SU-DHL-6 (cell line): ENCODE data around the gene SYNE4.
A peak's percentile ranks its signal among the peaks of the same experiment; 100 is the strongest.
"Not testable (repeated sequence)": the region's sequence is repeated elsewhere in the genome, so short reads cannot be mapped to it uniquely, and the experiment has no call there.

Experiments
- H2AFZ ChIP-seq: fragments of 200-600 bp; sonication (generic); 2 replicates; pipeline ENCODE4 v1.6.1; 2014; ENCODE audit warnings: low read depth, mild to moderate bottlenecking, moderate library complexity, mixed read lengths, antibody characterized with exemption, low read length; ENCODE audit not compliant: severe bottlenecking
- H3F3A ChIP-seq: fragments of 200-600 bp; shearing (Covaris generic); 2 replicates; pipeline ENCODE4 v1.6.0; 2016; ENCODE audit warnings: antibody characterized with exemption, mild to moderate bottlenecking; ENCODE audit not compliant: insufficient read depth
- H3K27ac ChIP-seq: fragments of 200-600 bp; sonication (generic); 2 replicates; pipeline ENCODE4 v1.5.1; 2016; ENCODE audit warnings: low read depth, mild to moderate bottlenecking, low read length, moderate library complexity, mixed read lengths
- H3K27me3 ChIP-seq: fragments of 200-600 bp; sonication (generic), shearing (Covaris generic); 2 replicates; pipeline ENCODE4 v1.6.0; 2014; ENCODE audit warnings: mild to moderate bottlenecking, low read length
- H3K36me3 ChIP-seq: fragments of 200-600 bp; sonication (generic); 2 replicates; pipeline ENCODE4 v1.6.1; 2014; ENCODE audit warnings: mild to moderate bottlenecking, low read length, mixed read lengths
- H3K4me2 ChIP-seq: fragments of 300-600, 200-600 bp; shearing (Covaris generic), sonication (generic); 2 replicates; pipeline ENCODE4 v1.6.0; 2014; ENCODE audit warnings: low read length, low read depth, mild to moderate bottlenecking; ENCODE audit not compliant: poor library complexity, severe bottlenecking
- H3K4me3 ChIP-seq: fragments of 200-600 bp; sonication (generic); 2 replicates; pipeline ENCODE4 v1.5.1; 2014; ENCODE audit warnings: antibody characterized with exemption, low read length, mild to moderate bottlenecking, mixed read lengths; ENCODE audit not compliant: insufficient read depth, poor library complexity, severe bottlenecking
- H3K79me2 ChIP-seq: fragments of 200-600 bp; sonication (generic); 2 replicates; pipeline ENCODE4 v1.6.1; 2014; ENCODE audit warnings: mild to moderate bottlenecking, low read length, moderate library complexity; ENCODE audit not compliant: insufficient read depth
- H3K9ac ChIP-seq: fragments of 200-600 bp; sonication (generic); 2 replicates; pipeline ENCODE4 v1.7.0; 2014; ENCODE audit warnings: mild to moderate bottlenecking, low read length
- H3K9me2 ChIP-seq: fragments of 200-600 bp; sonication (generic); replicated peaks from 2 replicates; pipeline ENCODE4 v1.6.1; 2014; ENCODE audit warnings: low read length; ENCODE audit not compliant: insufficient read depth
- H3K9me3 ChIP-seq: fragments of 200-600 bp; sonication (generic); 2 replicates; pipeline ENCODE4 v1.6.1; 2014; ENCODE audit warnings: low read length, mixed read lengths; ENCODE audit not compliant: insufficient read depth
- H4K20me1 ChIP-seq: fragments of 200-600 bp; sonication (generic); 2 replicates; pipeline ENCODE4 v1.6.1; 2014; ENCODE audit warnings: low read depth, mild to moderate bottlenecking, antibody characterized with exemption, low read length, moderate library complexity, mixed read lengths
- CTCF ChIP-seq: fragments of 200-600 bp; sonication (generic); IDR thresholded peaks from one replicate; pipeline ENCODE4 v1.5.1; 2017; ENCODE audit warnings: antibody characterized with exemption, mild to moderate bottlenecking, low read length, moderate library complexity; ENCODE audit not compliant: insufficient read depth, poor library complexity, severe bottlenecking
- EZH2phosphoT487 ChIP-seq: fragments of 200-600 bp; sonication (generic), shearing (Covaris generic); conservative IDR thresholded peaks from 2 replicates; pipeline ENCODE4 v1.6.1; 2018; ENCODE audit warnings: mild to moderate bottlenecking, antibody characterized with exemption, low read length, moderate library complexity, mixed read lengths

Gene SYNE4

GRCh38 chr19:35986664-35987570 is 21.7 kb downstream of the SYNE4 start:
- Histone ChIP-seq H3K27ac (no peak overlapping the region), H3K36me3 (no peaks in the 10 kb centered on the region), H3K9ac (peak overlapping the region; percentile 60), H3K27me3 (no peaks in the 10 kb centered on the region), H3K9me2 (no peaks in the 10 kb centered on the region), H3K9me3 (no peaks in the 10 kb centered on the region), H4K20me1 (no peaks in the 10 kb centered on the region), H3F3A (no peaks in the 10 kb centered on the region), H3K4me3 (peak overlapping the region; percentile 56), H2AFZ (peak overlapping the region; percentile 88), H3K4me2 (peak overlapping the region; percentile 74), H3K79me2 (no peaks in the 10 kb centered on the region)
- no peak for TF ChIP-seq EZH2phosphoT487
- TF ChIP-seq CTCF, result no peak

GRCh38 chr19:35986111-35986510 is 22.5 kb downstream of the SYNE4 start:
- Histone ChIP-seq H4K20me1 (no peaks in the 10 kb centered on the region), H3K9me3 (no peaks in the 10 kb centered on the region), H3K4me2 (no peak overlapping the region), H3K79me2 (no peaks in the 10 kb centered on the region), H3K27me3 (no peaks in the 10 kb centered on the region), H2AFZ (no peak overlapping the region), H3K27ac (no peak overlapping the region), H3F3A (no peaks in the 10 kb centered on the region), H3K9ac (no peak overlapping the region), H3K9me2 (no peaks in the 10 kb centered on the region), H3K4me3 (no peak overlapping the region), H3K36me3 (no peaks in the 10 kb centered on the region)
- no peak for TF ChIP-seq EZH2phosphoT487
- no peak for TF ChIP-seq CTCF

GRCh38 chr19:35983177-35983576 is 25.4 kb downstream of the SYNE4 start:
- no peaks in the 10 kb centered on the region for H3K36me3 ChIP-seq
- no peak for TF ChIP-seq EZH2phosphoT487
- no peak for TF ChIP-seq CTCF
- H4K20me1 ChIP-seq, result no peaks in the 10 kb centered on the region
- no peaks in the 10 kb centered on the region for H3K27me3 ChIP-seq
- no peaks in the 10 kb centered on the region for H3F3A ChIP-seq
- H3K9me2 ChIP-seq, result no peaks in the 10 kb centered on the region
- H3K4me2 ChIP-seq, result no peak overlapping the region
- H3K9ac ChIP-seq, result no peak overlapping the region
- no peak overlapping the region for H3K4me3 ChIP-seq
- H2AFZ ChIP-seq, result no peak overlapping the region
- no peak overlapping the region for H3K27ac ChIP-seq
- no peaks in the 10 kb centered on the region for H3K9me3 ChIP-seq
- H3K79me2 ChIP-seq, result no peaks in the 10 kb centered on the region

- not testable (repeated sequence) for H3K79me2 ChIP-seq, H2AFZ ChIP-seq, H3K9me2 ChIP-seq, H3K27me3 ChIP-seq, H3K9ac ChIP-seq, H3K4me3 ChIP-seq, H3K27ac ChIP-seq, H3F3A ChIP-seq, H3K9me3 ChIP-seq, H4K20me1 ChIP-seq, H3K36me3 ChIP-seq, H3K4me2 ChIP-seq
Measured at GRCh38 chr19:35980997-35981396, 27.6 kb downstream of the SYNE4 start.
